BLaER1 (cell line): Measurements from ENCODE around the gene THOP1.

Experiments
- H3K27ac ChIP-seq: shearing (Covaris generic); formaldehyde crosslinking; 2 replicates; pipeline ENCODE4 v1.8.1; 2022
- H3K27me3 ChIP-seq: shearing (Covaris generic); formaldehyde crosslinking; 2 replicates; pipeline ENCODE4 v1.8.1; 2022
- H3K36me3 ChIP-seq: shearing (Covaris generic); formaldehyde crosslinking; 2 replicates; pipeline ENCODE4 v1.8.1; 2022
- H3K4me1 ChIP-seq: shearing (Covaris generic); formaldehyde crosslinking; 2 replicates; pipeline ENCODE4 v1.8.1; 2022
- H3K4me2 ChIP-seq: shearing (Covaris generic); formaldehyde crosslinking; 2 replicates; pipeline ENCODE4 v1.8.1; 2022
- H3K4me3 ChIP-seq: shearing (Covaris generic); formaldehyde crosslinking; 2 replicates; pipeline ENCODE4 v1.8.1; 2022
- H3K9ac ChIP-seq: shearing (Covaris generic); formaldehyde crosslinking; 2 replicates; pipeline ENCODE4 v1.8.1; 2022
- H3K9me3 ChIP-seq: shearing (Covaris generic); formaldehyde crosslinking; 2 replicates; pipeline ENCODE4 v1.8.1; 2022
- H4K20me1 ChIP-seq: shearing (Covaris generic); formaldehyde crosslinking; 2 replicates; pipeline ENCODE4 v1.8.1; 2022
- Cebpa-rat ChIP-seq: shearing (Covaris generic); IDR thresholded peaks from 2 replicates; pipeline ENCODE4 v1.8.1; 2022

Gene THOP1

GRCh38 chr19:2823646-2824045 lies 38.3 kb downstream of the THOP1 start:
- 0 out of 2 replicates have a peak overlapping the region, but pooled peaks have one; percentile 13 for H3K27ac ChIP-seq
- TF ChIP-seq Cebpa-rat, result no peak
- H3K27me3 ChIP-seq, result no peaks in the 10 kb centered on the region
- peaks cover 58% of the 10 kb centered on the region for H3K36me3 ChIP-seq
- H3K4me3 ChIP-seq, result no peak overlapping the region
- H3K9ac ChIP-seq, result no peak overlapping the region
- peak overlapping the region; percentile 50 for H3K4me2 ChIP-seq
- peaks cover 59% of the 10 kb centered on the region for H3K9me3 ChIP-seq
- H4K20me1 ChIP-seq, result no peaks in the 10 kb centered on the region
- H3K4me1 ChIP-seq, result peaks cover 51% of the 10 kb centered on the region

GRCh38 chr19:2824129-2824528 lies 38.8 kb downstream of the THOP1 start:
- no peak for TF ChIP-seq Cebpa-rat
- 0 out of 2 replicates have a peak overlapping the region, but pooled peaks have one; percentile 13 for H3K27ac ChIP-seq
- H3K36me3 ChIP-seq, result peaks cover 63% of the 10 kb centered on the region
- H4K20me1 ChIP-seq, result no peaks in the 10 kb centered on the region
- no peak overlapping the region for H3K4me3 ChIP-seq
- H3K4me2 ChIP-seq, result peak overlapping the region; percentile 50
- H3K9me3 ChIP-seq, result peaks cover 63% of the 10 kb centered on the region
- H3K27me3 ChIP-seq, result no peaks in the 10 kb centered on the region
- peaks cover 50% of the 10 kb centered on the region for H3K4me1 ChIP-seq
- no peak overlapping the region for H3K9ac ChIP-seq

- Histone ChIP-seq H4K20me1 (no peaks in the 10 kb centered on the region), H3K9me3 (peaks cover 92% of the 10 kb centered on the region), H3K4me3 (no peak overlapping the region), H3K4me1 (peaks cover 35% of the 10 kb centered on the region), H3K4me2 (no peak overlapping the region), H3K27me3 (no peaks in the 10 kb centered on the region), H3K27ac (no peak overlapping the region), H3K36me3 (peaks cover 82% of the 10 kb centered on the region), H3K9ac (no peak overlapping the region)
- no peak for TF ChIP-seq Cebpa-rat
These were observed 41.7 kb downstream of the THOP1 start for GRCh38 chr19:2827022-2827421.

GRCh38 chr19:2827840-2828489 lies 42.7 kb downstream of the THOP1 start:
- H4K20me1 ChIP-seq, result no peaks in the 10 kb centered on the region
- peaks cover 35% of the 10 kb centered on the region for H3K4me1 ChIP-seq
- H3K27me3 ChIP-seq, result no peaks in the 10 kb centered on the region
- no peak overlapping the region for H3K9ac ChIP-seq
- peaks cover 82% of the 10 kb centered on the region for H3K36me3 ChIP-seq
- 0 out of 2 replicates have a peak overlapping the region, but pooled peaks have one; percentile 5 for H3K4me3 ChIP-seq
- H3K9me3 ChIP-seq, result peaks cover 93% of the 10 kb centered on the region
- H3K4me2 ChIP-seq, result peak overlapping the region; percentile 51
- H3K27ac ChIP-seq, result no peak overlapping the region
- no peak for TF ChIP-seq Cebpa-rat

GRCh38 chr19:2834294-2834871 lies 49.1 kb downstream of the THOP1 start:
- no peaks in the 10 kb centered on the region for H3K4me1 ChIP-seq
- TF ChIP-seq Cebpa-rat, result no peak
- H4K20me1 ChIP-seq, result no peaks in the 10 kb centered on the region
- peak overlapping the region; percentile 37 for H3K4me3 ChIP-seq
- no peaks in the 10 kb centered on the region for H3K27me3 ChIP-seq
- peaks cover 77% of the 10 kb centered on the region for H3K36me3 ChIP-seq
- H3K9me3 ChIP-seq, result peaks cover 100% of the 10 kb centered on the region
- no peak overlapping the region for H3K27ac ChIP-seq
- H3K9ac ChIP-seq, result no peak overlapping the region
- H3K4me2 ChIP-seq, result no peak overlapping the region

GRCh38 chr19:2837430-2837829 lies 52.1 kb downstream of the THOP1 start:
- H3K36me3 ChIP-seq, result peaks cover 55% of the 10 kb centered on the region
- no peak for TF ChIP-seq Cebpa-rat
- H3K27me3 ChIP-seq, result no peaks in the 10 kb centered on the region
- H3K9me3 ChIP-seq, result peaks cover 77% of the 10 kb centered on the region
- peaks cover 12% of the 10 kb centered on the region for H3K4me1 ChIP-seq
- H3K4me2 ChIP-seq, result no peak overlapping the region
- no peak overlapping the region for H3K9ac ChIP-seq
- no peak overlapping the region for H3K27ac ChIP-seq
- peaks cover 7% of the 10 kb centered on the region for H4K20me1 ChIP-seq
- no peak overlapping the region for H3K4me3 ChIP-seq

- H3K4me3 ChIP-seq, result peak within 1 kb of the TSS; percentile 93
- H3K4me1 ChIP-seq, result peaks cover 33% of the 10 kb centered on the region
- peak within 1 kb of the TSS; percentile 96 for H3K27ac ChIP-seq
- no peaks in the 10 kb centered on the region for H3K27me3 ChIP-seq
- H3K9ac ChIP-seq, result peak within 1 kb of the TSS; percentile 92
- peak within 1 kb of the TSS; percentile 100 for H3K4me2 ChIP-seq
- peaks cover 66% of the 10 kb centered on the region for H3K9me3 ChIP-seq
- H4K20me1 ChIP-seq, result peaks cover 28% of the 10 kb centered on the region
- TF ChIP-seq Cebpa-rat, result no peak
- peaks cover 40% of the 10 kb centered on the region for H3K36me3 ChIP-seq
These were observed 55.8 kb downstream of the THOP1 start, which contains the start of gene ZNF555 for GRCh38 chr19:2840794-2841791. Gene ZNF555 (plus strand): TSS chr19:2841475. CDS start chr19:2841573, 98 bp downstream.

- Histone ChIP-seq H3K36me3 (peaks cover 40% of the 10 kb centered on the region), H3K27ac (peak overlapping the region; percentile 96), H4K20me1 (peaks cover 32% of the 10 kb centered on the region), H3K4me3 (peak overlapping the region; percentile 93), H3K9me3 (peaks cover 66% of the 10 kb centered on the region), H3K27me3 (no peaks in the 10 kb centered on the region), H3K9ac (peak overlapping the region; percentile 92), H3K4me1 (peaks cover 37% of the 10 kb centered on the region), H3K4me2 (peak overlapping the region; percentile 100)
- no peak for TF ChIP-seq Cebpa-rat
These were observed 56.7 kb downstream of the THOP1 start for GRCh38 chr19:2841855-2842574.

GRCh38 chr19:2845107-2845506 lies 59.8 kb downstream of the THOP1 start:
- Histone ChIP-seq H3K36me3 (peaks cover 61% of the 10 kb centered on the region), H3K4me3 (no peak overlapping the region)

More at GRCh38 chr19:2845107-2845506, 59.8 kb downstream of the THOP1 start:
- Histone ChIP-seq H3K4me1 (peaks cover 37% of the 10 kb centered on the region), H3K27me3 (no peaks in the 10 kb centered on the region), H3K9me3 (peaks cover 67% of the 10 kb centered on the region), H3K27ac (no peak overlapping the region), H4K20me1 (peaks cover 32% of the 10 kb centered on the region), H3K9ac (no peak overlapping the region), H3K4me2 (no peak overlapping the region)
- TF ChIP-seq Cebpa-rat, result no peak
